ENCODE data around the gene CD74.

Gene CD74

GRCh38 chr5:150389531-150390266 is 23.0 kb downstream of the CD74 start:
- TF ChIP-seq REST (IDR thresholded peaks at IDR 0.05; ENCODE audit: insufficient read depth in 1 of 2, low read depth in 2 of 2, low read length in 2 of 2) (no peak), SIN3A (IDR thresholded peaks at IDR 0.05; ENCODE audit: borderline replicate concordance, insufficient read depth, low read length) (no peak), POLR2AphosphoS5 (IDR thresholded peaks at IDR 0.05; ENCODE audit: low read depth, low read length) (no peak), FOXP2 (optimal IDR thresholded peaks at IDR 0.05; ENCODE audit: borderline replicate concordance, extremely low read depth, extremely low read length, insufficient read depth) (no peak), TAF1 (IDR thresholded peaks at IDR 0.05; ENCODE audit: borderline replicate concordance, insufficient read depth, low read length) (no peak)

- TF ChIP-seq POLR2AphosphoS5 (IDR thresholded peaks at IDR 0.05; ENCODE audit: low read depth, low read length) (no peak), REST (IDR thresholded peaks at IDR 0.05; ENCODE audit: insufficient read depth in 1 of 2, low read depth in 2 of 2, low read length in 2 of 2) (no peak), SIN3A (IDR thresholded peaks at IDR 0.05; ENCODE audit: borderline replicate concordance, insufficient read depth, low read length) (no peak), FOXP2 (optimal IDR thresholded peaks at IDR 0.05; ENCODE audit: borderline replicate concordance, extremely low read depth, extremely low read length, insufficient read depth) (no peak), TAF1 (IDR thresholded peaks at IDR 0.05; ENCODE audit: borderline replicate concordance, insufficient read depth, low read length) (no peak)
These were observed 26.5 kb downstream of the CD74 start for GRCh38 chr5:150386024-150386855.

- TF ChIP-seq TAF1 (IDR thresholded peaks at IDR 0.05; ENCODE audit: borderline replicate concordance, insufficient read depth, low read length), result no peak
- no peak for TF ChIP-seq SIN3A (IDR thresholded peaks at IDR 0.05; ENCODE audit: borderline replicate concordance, insufficient read depth, low read length)
- no peak for TF ChIP-seq REST (IDR thresholded peaks at IDR 0.05; ENCODE audit: insufficient read depth in 1 of 2, low read depth in 2 of 2, low read length in 2 of 2)
- no peak for TF ChIP-seq POLR2AphosphoS5 (IDR thresholded peaks at IDR 0.05; ENCODE audit: low read depth, low read length)
- no peak for TF ChIP-seq FOXP2 (optimal IDR thresholded peaks at IDR 0.05; ENCODE audit: borderline replicate concordance, extremely low read depth, extremely low read length, insufficient read depth)
These were observed 28.0 kb downstream of the CD74 start for GRCh38 chr5:150384701-150385100.

GRCh38 chr5:150377964-150378694 is 34.6 kb downstream of the CD74 start:
- no peak for TF ChIP-seq SIN3A (IDR thresholded peaks at IDR 0.05; ENCODE audit: borderline replicate concordance, insufficient read depth, low read length)
- no peak for TF ChIP-seq FOXP2 (optimal IDR thresholded peaks at IDR 0.05; ENCODE audit: borderline replicate concordance, extremely low read depth, extremely low read length, insufficient read depth)
- TF ChIP-seq POLR2AphosphoS5 (IDR thresholded peaks at IDR 0.05; ENCODE audit: low read depth, low read length), result no peak
- no peak for TF ChIP-seq TAF1 (IDR thresholded peaks at IDR 0.05; ENCODE audit: borderline replicate concordance, insufficient read depth, low read length)
- no peak for TF ChIP-seq REST (IDR thresholded peaks at IDR 0.05; ENCODE audit: insufficient read depth in 1 of 2, low read depth in 2 of 2, low read length in 2 of 2)

Data from PFSK-1 (cell line).